Endothelial cell of umbilical vein (primary cell): Measurements from ENCODE around the gene LRCH2. TPM values are rescaled to one million over a fixed set of nuclear protein-coding genes. Genes with fewer than 3 reads are reported as not detected.

ENCODE experiments used
- BruUV-seq: library from RNA; stranded (reverse); fragments of 400-500 nt; replicated peaks from 2 replicates; lab custom pipeline; 2021; lab: Mats Ljungman, UMichigan
- CTCF ChIA-PET: fragments of 300-600, 350-600 bp; sonication (Branson Sonifier 250); formaldehyde crosslinking; loops from one replicate; lab custom pipeline; 2021; ENCODE audit warnings: antibody characterized with exemption, inconsistent platforms; lab: Charles Lee
- POLR2A ChIA-PET: fragments of 300-600, 350-600 bp; sonication (Branson Sonifier 250); formaldehyde crosslinking; loops from one replicate; lab custom pipeline; 2021; ENCODE audit warnings: antibody characterized with exemption, inconsistent platforms; lab: Charles Lee
- DNase-seq: peaks from one replicate; pipeline ENCODE4 v3.0.0-alpha.2; 2011; ENCODE audit warnings: low read depth, low spot score
- FAIRE-seq: peaks from 2 replicates; lab custom pipeline; 2011; peaks lifted over from hg19 to GRCh38; lab: Jason Lieb, UNC
- H2AFZ ChIP-seq: 2 replicates; pipeline ENCODE4 v1.6.0; 2012; ENCODE audit warnings: low read depth, low read length, control low read depth, inconsistent platforms
- H3K27ac ChIP-seq: 2 replicates; pipeline ENCODE4 v1.5.1; 2011; ENCODE audit warnings: low read depth, mild to moderate bottlenecking, control low read depth, low read length, moderate library complexity; ENCODE audit not compliant: insufficient read depth
- H3K27me3 ChIP-seq, 2 experiments: 2 replicates each; pipeline versions ENCODE4 v1.6.0 to v1.6.1; 2011; ENCODE audit warnings: low read length in 2 of 2, mixed read lengths in 1 of 2; ENCODE audit not compliant: control insufficient read depth in 2 of 2, insufficient read depth in 2 of 2
- H3K36me3 ChIP-seq, 2 experiments: 2 replicates in 1 of 2; 3 replicates in 1 of 2; pipeline ENCODE4 v1.5.1; 2011; ENCODE audit warnings: low read length in 2 of 2, mild to moderate bottlenecking in 1 of 2, moderate library complexity in 1 of 2; ENCODE audit not compliant: control insufficient read depth in 2 of 2, insufficient read depth in 2 of 2; ENCODE audit errors: extremely low read depth in 1 of 2
- H3K4me1 ChIP-seq: 3 replicates; pipeline ENCODE4 v1.5.1; 2011; ENCODE audit warnings: mild to moderate bottlenecking, low read length; ENCODE audit not compliant: control insufficient read depth, insufficient read depth; ENCODE audit errors: extremely low read depth
- H3K4me2 ChIP-seq: 2 replicates; pipeline ENCODE4 v1.6.1; 2011; ENCODE audit warnings: low read length, control low read depth, mixed read lengths; ENCODE audit not compliant: insufficient read depth
- H3K4me3 ChIP-seq, 3 experiments: fragments of 200-600 bp in 1 of 3; sonication (generic), shearing (Covaris generic) in 1 of 3; replicated peaks in 1 of 3; 2 replicates each; pipeline ENCODE4 v1.5.1; 2011 to 2016; ENCODE audit warnings: control low read depth in 3 of 3, low read length in 3 of 3, mild to moderate bottlenecking in 2 of 3, inconsistent platforms in 1 of 3, low read depth in 1 of 3, moderate library complexity in 1 of 3; ENCODE audit not compliant: insufficient read depth in 1 of 3
- H3K79me2 ChIP-seq: 2 replicates; pipeline ENCODE4 v1.6.0; 2012; ENCODE audit warnings: low read length, inconsistent platforms; ENCODE audit not compliant: control insufficient read depth, insufficient read depth
- H3K9ac ChIP-seq: replicated peaks from 2 replicates; pipeline ENCODE3; 2011; ENCODE audit warnings: low read length, control low read depth; ENCODE audit not compliant: insufficient read depth; ENCODE audit errors: extremely low read depth
- H3K9me1 ChIP-seq: replicated peaks from 3 replicates; pipeline ENCODE4 v1.6.0; 2011; ENCODE audit warnings: mild to moderate bottlenecking, low read length; ENCODE audit not compliant: control insufficient read depth, insufficient read depth; ENCODE audit errors: extremely low read depth
- H3K9me3 ChIP-seq: replicated peaks from 2 replicates; pipeline ENCODE4 v1.5.1; 2012; ENCODE audit warnings: low read length, inconsistent platforms; ENCODE audit not compliant: control insufficient read depth, insufficient read depth
- H4K20me1 ChIP-seq: replicated peaks from 2 replicates; pipeline ENCODE3; 2011; ENCODE audit warnings: mild to moderate bottlenecking, low read length; ENCODE audit not compliant: control insufficient read depth, insufficient read depth; ENCODE audit errors: extremely low read depth
- EZH2 ChIP-seq: IDR thresholded peaks from 2 replicates; pipeline ENCODE4 v1.6.1; 2012; ENCODE audit warnings: borderline replicate concordance, low read depth, mild to moderate bottlenecking, moderate library complexity, low read length, inconsistent platforms; ENCODE audit not compliant: severe bottlenecking
- FOS ChIP-seq: IDR thresholded peaks from 2 replicates; pipeline ENCODE4 v1.6.1; 2011; ENCODE audit warnings: mild to moderate bottlenecking, low read length, moderate library complexity, borderline replicate concordance; ENCODE audit not compliant: insufficient read depth
- GATA2 ChIP-seq: IDR thresholded peaks from 2 replicates; pipeline ENCODE4 v1.7.0; 2011; ENCODE audit warnings: low read depth, mild to moderate bottlenecking, moderate library complexity, mixed read lengths, low read length; ENCODE audit not compliant: insufficient read length, insufficient read depth
- JUN ChIP-seq: IDR thresholded peaks from 2 replicates; pipeline ENCODE4 v1.6.1; 2011; ENCODE audit warnings: borderline replicate concordance, low read depth; ENCODE audit not compliant: insufficient read length, insufficient read depth
- MAX ChIP-seq: IDR thresholded peaks from 2 replicates; pipeline ENCODE4 v1.6.1; 2011; ENCODE audit not compliant: insufficient read depth, insufficient read length
- MYC ChIP-seq: IDR thresholded peaks from one replicate; pipeline ENCODE4 v1.6.1; 2011; ENCODE audit warnings: mild to moderate bottlenecking, low read depth, low read length
- POLR2A ChIP-seq: IDR thresholded peaks from 2 replicates; pipeline ENCODE4 v1.6.1; 2012; ENCODE audit warnings: low read depth, mild to moderate bottlenecking, control low read depth, low read length
- POLR2AphosphoS5 ChIP-seq: IDR thresholded peaks from 2 replicates; pipeline ENCODE4 v1.6.1; 2012; ENCODE audit warnings: low read depth, mild to moderate bottlenecking, control low read depth, low read length, moderate library complexity; ENCODE audit not compliant: insufficient read depth
- dilution Hi-C: fragments of 300-500 bp; cut with MboI; formaldehyde crosslinking; loops from one replicate; pipeline ENCODE4 v1.15.0; 2019; ENCODE audit warnings: low sequenced_read_pairs; ENCODE audit not compliant: extremely low pct_ligation_motif_present
- intact Hi-C: fragments of 100-400 bp; cut with micrococcal nuclease; formaldehyde crosslinking; loops from one replicate; pipeline ENCODE4 v1.10.0; 2022
- polyA plus RNA-seq, 4 experiments: library from polyadenylated mRNA; depleted of rRNA in 3 of 4; stranded (reverse) in 3 of 4; unstranded in 1 of 4; fragments of >200 nt; gene quantifications; 2 replicates each; pipeline versions ENCODE4 v1.2.1 to v1.2.3, GENCODE V29; 2011 to 2012; ENCODE audit warnings: missing spikeins in 1 of 4
- total RNA-seq: library from RNA; stranded (reverse); gene quantifications from 2 replicates; pipeline ENCODE4 v1.2.3, GENCODE V29; 2021
- TF ChIP-seq, protein P1 (sequence below), 2 donors: IDR thresholded peaks; 1 replicate in 1 of 2; 2 replicates in 1 of 2; pipeline ENCODE4 v1.5.1; 2011; ENCODE audit warnings: low read length in 2 of 2, mild to moderate bottlenecking in 2 of 2, moderate library complexity in 2 of 2, control low read depth in 1 of 2, inconsistent platforms in 1 of 2, low read depth in 1 of 2; ENCODE audit not compliant: insufficient read depth in 1 of 2; ENCODE audit errors: extremely low read depth in 1 of 2

Gene LRCH2
- total and polyA plus RNA-seq, 2 donors (not counting 3 experiments of a cell fraction or from before 2014, with no cell fraction given) = 1.1 to 4.6 TPM

DNA sequence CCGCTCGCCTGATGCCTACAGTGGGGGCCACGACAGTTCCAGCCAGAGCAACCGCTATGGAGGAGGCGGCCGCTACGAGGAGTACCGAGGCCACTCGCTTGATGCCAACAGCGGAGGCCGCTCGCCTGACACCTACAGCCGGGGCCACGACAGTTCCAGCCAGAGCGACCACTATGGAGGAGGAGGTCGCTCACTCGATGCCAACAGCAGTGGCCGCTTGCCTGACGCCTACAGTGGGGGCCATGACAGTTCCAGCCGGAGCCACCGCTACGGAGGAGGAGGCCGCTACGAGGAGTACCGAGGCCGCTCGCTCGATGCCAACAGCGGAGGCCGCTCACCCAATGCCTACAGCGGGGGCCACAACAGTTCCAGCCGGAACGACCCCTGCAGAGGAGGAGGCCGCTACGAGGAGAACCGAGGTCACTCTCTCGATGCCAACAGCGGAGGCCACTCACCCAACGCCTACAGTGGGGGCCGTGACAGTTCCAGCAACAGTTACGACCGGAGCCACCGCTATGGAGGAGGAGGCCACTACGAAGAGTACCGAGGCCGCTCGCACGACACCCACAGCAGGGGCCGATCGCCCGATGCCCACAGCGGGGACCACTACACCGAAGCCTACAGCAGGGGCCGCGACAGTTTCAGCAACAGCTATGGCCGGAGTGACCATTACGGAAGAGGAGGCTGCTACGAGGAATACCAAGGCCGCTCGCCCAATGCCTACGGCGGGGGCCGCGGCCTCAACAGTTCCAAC, 42.2 kb downstream of the LRCH2 start:
- ChIA-PET POLR2A (no interaction called here), CTCF (no interaction called here)
- Histone ChIP-seq H3K27me3 (no peaks in the 10 kb centered on the region), H3K4me1 (no peaks in the 10 kb centered on the region), H3K9me3 (no peaks in the 10 kb centered on the region), H2AFZ (no peak overlapping the region), H3K36me3 (no peaks in the 10 kb centered on the region), H3K4me2 (no peak overlapping the region), H3K9ac (no peak overlapping the region), H3K4me3 (no peak overlapping the region), H4K20me1 (no peaks in the 10 kb centered on the region), H3K27ac (no peak overlapping the region), H3K9me1 (no peaks in the 10 kb centered on the region), H3K79me2 (no peaks in the 10 kb centered on the region)
- no peak for TF ChIP-seq MAX
- no peak for TF ChIP-seq EZH2
- TF ChIP-seq POLR2A = no peak
- no peak for TF ChIP-seq GATA2
- no peak for TF ChIP-seq JUN
- TF ChIP-seq, protein P1, sequence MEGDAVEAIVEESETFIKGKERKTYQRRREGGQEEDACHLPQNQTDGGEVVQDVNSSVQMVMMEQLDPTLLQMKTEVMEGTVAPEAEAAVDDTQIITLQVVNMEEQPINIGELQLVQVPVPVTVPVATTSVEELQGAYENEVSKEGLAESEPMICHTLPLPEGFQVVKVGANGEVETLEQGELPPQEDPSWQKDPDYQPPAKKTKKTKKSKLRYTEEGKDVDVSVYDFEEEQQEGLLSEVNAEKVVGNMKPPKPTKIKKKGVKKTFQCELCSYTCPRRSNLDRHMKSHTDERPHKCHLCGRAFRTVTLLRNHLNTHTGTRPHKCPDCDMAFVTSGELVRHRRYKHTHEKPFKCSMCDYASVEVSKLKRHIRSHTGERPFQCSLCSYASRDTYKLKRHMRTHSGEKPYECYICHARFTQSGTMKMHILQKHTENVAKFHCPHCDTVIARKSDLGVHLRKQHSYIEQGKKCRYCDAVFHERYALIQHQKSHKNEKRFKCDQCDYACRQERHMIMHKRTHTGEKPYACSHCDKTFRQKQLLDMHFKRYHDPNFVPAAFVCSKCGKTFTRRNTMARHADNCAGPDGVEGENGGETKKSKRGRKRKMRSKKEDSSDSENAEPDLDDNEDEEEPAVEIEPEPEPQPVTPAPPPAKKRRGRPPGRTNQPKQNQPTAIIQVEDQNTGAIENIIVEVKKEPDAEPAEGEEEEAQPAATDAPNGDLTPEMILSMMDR (IDR thresholded peaks at IDR 0.05; ENCODE audit: extremely low read depth in 1 of 2, insufficient read depth in 1 of 2, low read depth in 1 of 2, low read length in 2 of 2) = no peak
- no peak for TF ChIP-seq FOS
- no peak for TF ChIP-seq POLR2AphosphoS5
- no peak for TF ChIP-seq MYC
- dilution Hi-C loops = no loop called here
- FAIRE-seq = no peak
- BruUV-seq = no TSS peak
- intact Hi-C loops = no loop called here
- DNase-seq = no peak
